Bronchial epithelial cell (primary cell): ENCODE data around the gene MBNL2. TPM values are rescaled to one million over a fixed set of nuclear protein-coding genes. Genes with fewer than 3 reads are reported as not detected.

Source experiments
- DNase-seq: peaks from one replicate; pipeline ENCODE4 v3.0.0-alpha.2; 2010; ENCODE audit warnings: low read depth
- FAIRE-seq: peaks from 2 replicates; lab custom pipeline; 2011; peaks lifted over from hg19 to GRCh38; lab: Jason Lieb, UNC
- H3K27me3 ChIP-seq: 2 replicates; pipeline ENCODE4 v1.5.1; 2011; ENCODE audit warnings: low read length; ENCODE audit not compliant: control insufficient read depth, insufficient read depth
- H3K36me3 ChIP-seq: 2 replicates; pipeline ENCODE4 v1.5.1; 2011; ENCODE audit warnings: low read length; ENCODE audit not compliant: control insufficient read depth, insufficient read depth
- H3K4me3 ChIP-seq: 2 replicates; pipeline ENCODE4 v1.5.1; 2011; ENCODE audit warnings: mild to moderate bottlenecking, low read depth, low read length, control low read depth
- total RNA-seq: library from RNA; depleted of rRNA; stranded (reverse); fragments of >200 nt; gene quantifications from 2 replicates; pipeline ENCODE4 v1.2.1, GENCODE V29; 2014
- TF ChIP-seq, protein P1 (sequence below): IDR thresholded peaks from 2 replicates; pipeline ENCODE4 v1.5.1; 2011; ENCODE audit warnings: mild to moderate bottlenecking, moderate library complexity, low read length, control low read depth, inconsistent platforms; ENCODE audit not compliant: insufficient read depth, severe bottlenecking

The MBNL2 gene
- total RNA-seq, 1 donor from 2014 or later = 12.4 TPM

DNA sequence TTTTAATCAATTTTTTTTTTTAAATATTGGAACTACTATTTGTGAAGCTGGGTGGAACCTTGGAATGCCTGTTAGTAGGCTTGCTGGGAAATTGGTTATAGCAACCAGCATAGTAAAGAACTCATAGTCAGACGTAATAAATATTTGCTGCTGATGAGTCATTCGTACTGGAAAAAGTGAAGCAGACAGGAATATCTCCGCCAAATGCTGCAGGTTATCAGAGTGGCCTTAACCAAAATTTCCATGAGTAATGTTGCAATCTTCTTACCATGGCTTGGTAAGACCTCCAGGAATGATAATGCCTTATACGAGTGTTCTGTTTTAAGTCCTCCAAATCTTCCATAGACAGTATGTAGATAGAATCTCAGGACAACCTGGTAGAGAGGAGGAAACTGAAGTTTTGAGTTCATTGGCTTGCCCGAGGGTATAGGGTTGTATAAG, 34.2 kb downstream of the MBNL2 start:
- FAIRE-seq (no peak), DNase-seq (peak; percentile 95)
- H3K27me3 ChIP-seq = no peaks in the 10 kb centered on the region
- peaks cover 2% of the 10 kb centered on the region for H3K36me3 ChIP-seq
- TF ChIP-seq, protein P1, sequence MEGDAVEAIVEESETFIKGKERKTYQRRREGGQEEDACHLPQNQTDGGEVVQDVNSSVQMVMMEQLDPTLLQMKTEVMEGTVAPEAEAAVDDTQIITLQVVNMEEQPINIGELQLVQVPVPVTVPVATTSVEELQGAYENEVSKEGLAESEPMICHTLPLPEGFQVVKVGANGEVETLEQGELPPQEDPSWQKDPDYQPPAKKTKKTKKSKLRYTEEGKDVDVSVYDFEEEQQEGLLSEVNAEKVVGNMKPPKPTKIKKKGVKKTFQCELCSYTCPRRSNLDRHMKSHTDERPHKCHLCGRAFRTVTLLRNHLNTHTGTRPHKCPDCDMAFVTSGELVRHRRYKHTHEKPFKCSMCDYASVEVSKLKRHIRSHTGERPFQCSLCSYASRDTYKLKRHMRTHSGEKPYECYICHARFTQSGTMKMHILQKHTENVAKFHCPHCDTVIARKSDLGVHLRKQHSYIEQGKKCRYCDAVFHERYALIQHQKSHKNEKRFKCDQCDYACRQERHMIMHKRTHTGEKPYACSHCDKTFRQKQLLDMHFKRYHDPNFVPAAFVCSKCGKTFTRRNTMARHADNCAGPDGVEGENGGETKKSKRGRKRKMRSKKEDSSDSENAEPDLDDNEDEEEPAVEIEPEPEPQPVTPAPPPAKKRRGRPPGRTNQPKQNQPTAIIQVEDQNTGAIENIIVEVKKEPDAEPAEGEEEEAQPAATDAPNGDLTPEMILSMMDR = no peak
- no peak overlapping the region for H3K4me3 ChIP-seq

- Histone ChIP-seq H3K36me3 (peaks cover 2% of the 10 kb centered on the region), H3K27me3 (no peaks in the 10 kb centered on the region), H3K4me3 (no peak overlapping the region)
- TF ChIP-seq, protein P1 = no peak
- FAIRE-seq = no peak
- no peak for DNase-seq
Observed at GRCh38 chr13:97257228-97257755, 35.2 kb downstream of the MBNL2 start.

DNA sequence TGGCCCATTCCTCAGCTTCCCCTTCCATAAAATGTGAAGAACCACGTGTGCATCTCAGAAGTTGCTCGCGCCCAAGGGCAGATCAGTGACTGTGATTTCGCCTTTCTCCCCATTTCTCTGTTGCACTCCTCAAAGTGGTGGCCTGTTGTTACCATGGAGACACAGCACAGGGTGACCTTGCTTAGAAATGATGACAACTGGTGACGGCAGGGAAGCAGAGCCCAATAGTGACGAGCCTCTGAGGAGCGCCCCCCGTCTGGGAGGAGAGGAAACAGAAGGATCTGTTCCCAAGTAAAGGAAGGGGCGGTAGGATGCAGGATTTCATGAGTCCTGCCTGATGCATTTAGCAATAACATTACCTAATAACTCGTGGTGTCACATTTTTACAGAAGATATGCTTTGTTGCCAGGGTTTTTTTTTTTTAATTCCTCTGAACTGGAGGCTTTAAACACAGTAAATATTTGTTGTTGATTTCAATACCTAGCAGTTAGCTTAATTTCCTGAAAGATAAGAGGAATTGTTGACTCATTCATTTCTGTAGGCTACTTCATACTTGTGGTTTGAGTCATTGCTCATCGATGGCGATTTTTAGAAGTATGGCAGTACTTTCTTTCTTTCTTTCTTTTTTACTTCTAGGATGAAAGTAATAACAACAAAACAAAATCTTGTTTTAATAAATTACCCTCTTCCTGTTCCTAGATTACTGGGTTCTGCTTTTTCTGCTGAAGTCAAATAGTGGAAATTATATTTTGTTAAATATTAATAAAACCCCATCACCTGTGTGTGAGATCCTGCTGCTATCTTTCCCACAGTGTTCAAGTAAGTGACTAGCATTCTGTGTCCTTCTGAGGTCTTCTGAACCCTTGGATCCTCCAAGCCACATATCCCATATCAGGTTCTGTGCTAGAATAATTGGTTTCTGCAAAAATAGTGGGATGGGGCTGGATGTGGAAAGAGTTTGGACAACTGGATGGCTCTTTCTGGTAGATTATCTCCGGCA, 36.0 kb downstream of the MBNL2 start:
- H3K27me3 ChIP-seq = no peaks in the 10 kb centered on the region
- no peak overlapping the region for H3K4me3 ChIP-seq
- TF ChIP-seq, protein P1 = no peak
- peaks cover 2% of the 10 kb centered on the region for H3K36me3 ChIP-seq
- DNase-seq (peak; percentile 96), FAIRE-seq (no peak)

DNA sequence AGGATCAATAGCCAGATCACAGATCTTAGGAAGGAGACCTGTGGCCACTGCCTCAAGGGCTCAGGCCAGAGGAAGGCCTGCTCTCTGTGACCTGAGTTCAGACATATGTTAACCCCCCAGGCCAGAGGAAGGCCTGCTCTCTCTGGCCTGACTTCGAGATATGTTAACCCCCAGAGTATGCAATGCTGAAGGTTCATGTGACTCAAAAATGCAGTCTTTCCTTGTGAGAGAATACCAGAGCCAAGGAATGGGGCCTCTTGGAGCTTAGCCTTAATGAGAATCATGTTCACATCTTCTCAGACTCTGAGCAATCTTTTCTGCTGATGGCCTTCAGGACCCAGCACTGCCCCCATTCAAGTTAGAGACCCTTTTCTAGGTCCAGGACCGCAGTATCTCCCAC, 36.7 kb downstream of the MBNL2 start:
- peaks cover 2% of the 10 kb centered on the region for H3K36me3 ChIP-seq
- FAIRE-seq = no peak
- TF ChIP-seq, protein P1 = no peak
- H3K27me3 ChIP-seq = no peaks in the 10 kb centered on the region
- H3K4me3 ChIP-seq = no peak overlapping the region
- no peak for DNase-seq

- no peak for FAIRE-seq
- Histone ChIP-seq H3K27me3 (no peaks in the 10 kb centered on the region), H3K4me3 (no peak overlapping the region), H3K36me3 (peaks cover 2% of the 10 kb centered on the region)
- DNase-seq = no peak
- TF ChIP-seq, protein P1 = no peak
Observed at GRCh38 chr13:97259410-97259797, 37.3 kb downstream of the MBNL2 start.
